Colonic mucosa (tissue), 4 donors: ENCODE measurements around the gene WNT7B. TPM values are rescaled to one million over a fixed set of nuclear protein-coding genes. Genes with fewer than 3 reads are reported as not detected.

Experiments used
- DNase-seq: peaks from one replicate; pipeline ENCODE4 v3.0.0-alpha.2; 2020
- H3K27ac ChIP-seq: fragments of 200-600 bp; one replicate; pipeline ENCODE4 v1.8.0; 2021
- H3K27me3 ChIP-seq: fragments of 200-600 bp; one replicate; pipeline ENCODE4 v1.8.0; 2021
- H3K36me3 ChIP-seq: fragments of 200-600 bp; one replicate; pipeline ENCODE4 v1.8.0; 2021
- H3K4me1 ChIP-seq: fragments of 200-600 bp; one replicate; pipeline ENCODE4 v1.8.0; 2021; ENCODE audit warnings: mild to moderate bottlenecking
- H3K4me3 ChIP-seq: fragments of 200-600 bp; one replicate; pipeline ENCODE4 v1.8.0; 2021
- H3K9ac ChIP-seq, 2 donors: one replicate each; pipeline ENCODE4 v1.7.0; 2013; ENCODE audit warnings: control low read depth in 2 of 2, low read depth in 2 of 2, low read length in 2 of 2
- H3K9me3 ChIP-seq: fragments of 200-600 bp; one replicate; pipeline ENCODE4 v1.8.0; 2021
- intact Hi-C: fragments of 100-400 bp; cut with DNase I; formaldehyde crosslinking; loops from one replicate; pipeline ENCODE4 v1.14.1; 2022
- total RNA-seq, 2 donors: library from RNA; stranded (reverse); fragmentation: NEBNext Ultra II Directional in 1 of 2; extraction: Animal tissue kit (Norgen Biotek cat#: 25700) in 1 of 2; gene quantifications; one replicate each; pipeline ENCODE4 v1.2.1, GENCODE V29; 2021
- TF ChIP-seq, protein P1 (sequence below): fragments of 200-600 bp; IDR thresholded peaks from one replicate; pipeline ENCODE4 v1.8.0; 2022; ENCODE audit warnings: antibody characterized with exemption, mild to moderate bottlenecking
- donor health status: healthy.
- donor health status: DM: no; HTN: no; CAD: no.
- donor health status: DM: no; HTN: no; CAD: no.

WNT7B gene
- total RNA-seq, 2 donors from 2014 or later = 0.12 TPM; not detected in 1

DNA sequence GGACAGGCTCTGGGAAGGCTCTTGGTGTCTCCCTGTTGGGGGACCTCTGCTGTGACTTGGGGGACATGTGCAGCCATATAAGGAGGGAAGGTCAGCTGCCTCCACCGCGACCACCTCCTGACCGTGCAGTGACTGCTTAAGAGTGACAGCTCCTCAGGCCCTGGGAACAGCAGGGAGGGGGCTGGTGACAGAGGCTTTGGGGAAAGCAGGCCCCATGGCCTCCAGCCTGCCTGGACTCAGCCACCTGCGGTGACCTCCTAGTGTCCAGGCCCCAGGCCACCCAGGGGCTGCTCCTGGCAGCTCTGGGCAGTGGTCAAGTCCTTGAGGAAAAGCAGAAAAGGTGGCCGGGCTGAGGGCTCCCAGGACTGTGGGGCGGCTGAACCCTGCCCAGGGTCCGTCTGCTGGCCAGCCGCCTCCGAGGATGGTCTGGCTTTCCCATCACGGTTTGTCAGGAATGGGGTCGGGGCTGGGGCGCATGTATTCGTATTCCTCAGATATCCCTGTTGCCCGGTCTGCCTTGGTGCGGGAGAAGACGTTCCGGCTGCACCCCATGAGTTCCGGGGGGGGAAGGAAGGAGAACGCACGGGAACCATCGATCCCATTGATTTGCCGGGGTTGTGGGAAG lies 96.8 kb downstream of the WNT7B start:
- peaks cover 23% of the 10 kb centered on the region for H3K27me3 ChIP-seq
- no peak overlapping the region for H3K27ac ChIP-seq
- H3K9me3 ChIP-seq = no peaks in the 10 kb centered on the region
- H3K36me3 ChIP-seq = no peaks in the 10 kb centered on the region
- TF ChIP-seq, protein P1, sequence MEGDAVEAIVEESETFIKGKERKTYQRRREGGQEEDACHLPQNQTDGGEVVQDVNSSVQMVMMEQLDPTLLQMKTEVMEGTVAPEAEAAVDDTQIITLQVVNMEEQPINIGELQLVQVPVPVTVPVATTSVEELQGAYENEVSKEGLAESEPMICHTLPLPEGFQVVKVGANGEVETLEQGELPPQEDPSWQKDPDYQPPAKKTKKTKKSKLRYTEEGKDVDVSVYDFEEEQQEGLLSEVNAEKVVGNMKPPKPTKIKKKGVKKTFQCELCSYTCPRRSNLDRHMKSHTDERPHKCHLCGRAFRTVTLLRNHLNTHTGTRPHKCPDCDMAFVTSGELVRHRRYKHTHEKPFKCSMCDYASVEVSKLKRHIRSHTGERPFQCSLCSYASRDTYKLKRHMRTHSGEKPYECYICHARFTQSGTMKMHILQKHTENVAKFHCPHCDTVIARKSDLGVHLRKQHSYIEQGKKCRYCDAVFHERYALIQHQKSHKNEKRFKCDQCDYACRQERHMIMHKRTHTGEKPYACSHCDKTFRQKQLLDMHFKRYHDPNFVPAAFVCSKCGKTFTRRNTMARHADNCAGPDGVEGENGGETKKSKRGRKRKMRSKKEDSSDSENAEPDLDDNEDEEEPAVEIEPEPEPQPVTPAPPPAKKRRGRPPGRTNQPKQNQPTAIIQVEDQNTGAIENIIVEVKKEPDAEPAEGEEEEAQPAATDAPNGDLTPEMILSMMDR = no peak
- intact Hi-C loops = no loop called here
- no peak overlapping the region for H3K9ac ChIP-seq
- no peak for DNase-seq
- H3K4me1 ChIP-seq = no peaks in the 10 kb centered on the region
- H3K4me3 ChIP-seq = no peak overlapping the region

DNA sequence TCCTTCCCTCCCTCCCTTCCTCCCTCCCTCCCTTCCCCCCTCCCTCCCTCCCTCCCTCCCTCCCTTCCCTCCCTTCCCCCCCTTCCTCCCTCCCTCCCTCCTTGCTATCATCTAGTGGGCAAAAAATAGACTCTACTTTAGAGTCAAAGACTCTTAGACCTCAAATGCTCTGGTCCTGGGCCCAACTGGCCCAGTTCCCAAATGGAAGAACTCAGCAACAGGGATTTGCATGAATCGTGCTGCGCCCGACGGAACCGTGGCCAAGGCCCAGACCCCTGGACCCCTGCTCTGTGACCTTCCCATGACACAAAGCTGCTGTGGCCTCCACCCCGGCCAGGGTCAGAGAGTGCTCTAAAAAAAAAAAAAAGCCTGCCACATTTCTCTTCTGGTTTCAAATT lies 97.4 kb downstream of the WNT7B start:
- H3K27ac ChIP-seq = no peak overlapping the region
- DNase-seq = no peak
- H3K9me3 ChIP-seq = no peaks in the 10 kb centered on the region
- H3K36me3 ChIP-seq = no peaks in the 10 kb centered on the region
- H3K9ac ChIP-seq = no peak overlapping the region
- H3K4me3 ChIP-seq = no peak overlapping the region
- peaks cover 23% of the 10 kb centered on the region for H3K27me3 ChIP-seq
- H3K4me1 ChIP-seq = no peaks in the 10 kb centered on the region
- TF ChIP-seq, protein P1 = no peak
- intact Hi-C loops = no loop called here

DNA sequence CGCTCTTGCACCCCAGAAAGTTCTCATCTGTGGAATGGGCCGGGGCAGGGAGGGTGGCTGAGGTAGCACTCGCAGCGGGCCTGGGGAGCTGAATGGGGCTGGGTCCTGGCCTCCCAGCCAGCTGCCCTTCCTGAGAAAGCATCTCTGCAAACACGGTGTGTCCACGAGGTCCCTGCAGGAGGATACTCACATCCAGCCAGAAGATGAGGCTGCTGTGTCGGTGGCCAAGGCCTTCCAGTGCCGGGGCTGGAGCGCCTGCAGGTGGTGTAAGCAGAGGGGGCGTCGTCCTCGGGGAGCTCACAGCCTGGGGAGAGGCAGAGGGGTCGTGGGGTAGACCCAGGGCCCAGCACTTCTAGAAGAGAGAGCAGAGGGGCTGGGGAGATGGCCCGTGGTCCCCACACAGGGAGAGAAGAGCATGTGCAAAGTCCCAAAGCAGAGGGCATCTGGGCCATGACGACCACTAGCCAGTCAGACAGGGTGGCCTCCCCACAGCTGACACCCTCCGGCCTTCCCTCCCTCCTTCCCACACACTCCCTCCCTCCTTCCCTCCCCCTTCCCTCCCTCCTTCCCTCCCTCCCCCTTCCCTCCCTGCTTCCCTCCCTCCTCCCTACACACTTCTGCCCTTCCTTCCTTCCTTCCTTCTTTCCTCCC lies 97.9 kb downstream of the WNT7B start:
- TF ChIP-seq, protein P1 = no peak
- Histone ChIP-seq H3K36me3 (no peaks in the 10 kb centered on the region), H3K27ac (no peak overlapping the region), H3K4me1 (no peaks in the 10 kb centered on the region), H3K9me3 (no peaks in the 10 kb centered on the region), H3K27me3 (peaks cover 23% of the 10 kb centered on the region), H3K4me3 (no peak overlapping the region), H3K9ac (no peak overlapping the region)
- DNase-seq = no peak
- intact Hi-C loops = no loop called here

DNA sequence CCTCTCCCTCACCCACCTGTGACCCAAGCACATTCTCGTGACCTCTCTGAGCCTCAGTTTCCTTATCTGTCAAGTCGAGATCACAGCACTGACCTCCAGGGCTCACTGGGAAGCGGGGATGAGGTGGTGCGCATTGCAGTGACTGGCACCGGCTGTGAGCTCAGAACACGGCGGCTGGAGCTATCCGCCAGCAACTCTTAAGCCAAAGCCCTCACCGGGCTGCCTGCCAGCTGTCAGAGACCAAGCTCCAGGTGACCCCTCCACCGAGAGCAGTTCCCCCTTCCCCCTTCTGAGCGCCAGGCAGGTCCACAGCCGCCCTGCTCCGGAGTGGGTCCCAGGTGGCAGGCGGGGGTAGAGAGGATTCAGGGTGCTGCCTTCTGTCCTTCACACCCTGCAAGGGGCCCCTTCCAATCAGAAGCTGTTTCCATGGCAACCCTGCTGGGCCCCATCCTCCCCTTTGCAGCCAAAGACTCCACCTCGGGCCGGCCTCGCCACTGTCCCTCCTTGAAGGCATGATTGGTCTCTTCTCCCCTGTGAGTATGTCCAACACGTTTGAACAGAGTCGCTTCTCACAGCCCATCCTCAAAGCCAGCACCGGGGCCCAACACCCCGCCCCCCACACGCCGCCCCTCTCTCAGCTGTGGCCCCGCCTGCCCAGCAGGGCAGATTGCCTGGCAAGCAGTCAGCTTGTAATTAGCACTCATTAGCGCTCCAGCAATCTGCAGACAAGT lies 98.7 kb downstream of the WNT7B start:
- Histone ChIP-seq H3K4me1 (no peaks in the 10 kb centered on the region), H3K4me3 (no peak overlapping the region), H3K9ac (no peak overlapping the region), H3K27ac (no peak overlapping the region), H3K27me3 (peaks cover 23% of the 10 kb centered on the region), H3K36me3 (no peaks in the 10 kb centered on the region), H3K9me3 (no peaks in the 10 kb centered on the region)
- TF ChIP-seq, protein P1 = no peak
- DNase-seq = no peak
- intact Hi-C loops = no loop called here

DNA sequence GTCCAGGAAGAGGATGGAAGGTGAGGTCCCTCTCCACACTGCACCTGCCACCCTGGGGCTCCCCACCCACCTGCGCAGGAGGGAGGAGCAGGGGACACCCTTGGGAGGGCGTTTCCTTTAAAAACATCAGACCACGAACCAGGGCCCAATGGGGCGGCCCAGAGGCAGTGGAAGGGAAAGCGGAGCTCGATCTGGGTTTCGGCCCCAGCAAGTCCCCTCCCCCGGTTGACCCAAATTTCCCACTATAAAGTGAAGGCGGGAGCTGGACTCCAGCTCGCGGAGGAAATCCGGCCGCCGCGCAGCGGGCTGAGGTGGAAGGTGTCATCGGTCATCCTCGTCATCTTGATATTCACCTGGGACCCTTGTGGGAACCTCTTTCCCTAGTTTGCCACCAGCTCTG lies 99.3 kb downstream of the WNT7B start:
- H3K9ac ChIP-seq = no peak overlapping the region
- no peaks in the 10 kb centered on the region for H3K9me3 ChIP-seq
- peaks cover 29% of the 10 kb centered on the region for H3K27me3 ChIP-seq
- intact Hi-C loops = no loop called here
- H3K27ac ChIP-seq = no peak overlapping the region
- TF ChIP-seq, protein P1 = no peak
- no peaks in the 10 kb centered on the region for H3K36me3 ChIP-seq
- no peak overlapping the region for H3K4me3 ChIP-seq
- no peaks in the 10 kb centered on the region for H3K4me1 ChIP-seq
- no peak for DNase-seq
